Left lung (tissue), 10 donors: ENCODE results near the gene AKR1C1. TPM values are rescaled to one million over a fixed set of nuclear protein-coding genes. Genes with fewer than 3 reads are reported as not detected.

ENCODE experiments used
- ATAC-seq: fragments of 200-7000 bp; cut with Tn5 transposase; one replicate; pipeline ENCODE4 v1.9.1; 2020; ENCODE audit warnings: moderate library complexity
- DNase-seq, 4 donors: peaks; one replicate each; pipeline ENCODE4 v3.0.0-alpha.2; 2013 to 2020
- H3K27ac ChIP-seq, 2 donors: fragments of 200-600 bp; sonication (generic) in 1 of 2; one replicate each; pipeline versions ENCODE4 v1.5.0 to v1.8.0; 2020 to 2021
- H3K27me3 ChIP-seq, 2 donors: fragments of 200-600 bp; sonication (generic) in 1 of 2; one replicate each; pipeline versions ENCODE4 v1.5.0 to v1.8.0; 2020 to 2021
- H3K36me3 ChIP-seq, 2 donors: fragments of 200-600 bp; sonication (generic) in 1 of 2; one replicate each; pipeline versions ENCODE4 v1.5.0 to v1.8.0; 2020 to 2021
- H3K4me1 ChIP-seq, 2 donors: fragments of 200-600 bp; one replicate each; pipeline ENCODE4 v1.8.0; 2021
- H3K4me3 ChIP-seq, 2 donors: fragments of 200-600 bp; sonication (generic) in 1 of 2; one replicate each; pipeline versions ENCODE4 v1.5.0 to v1.8.0; 2020 to 2021; ENCODE audit warnings: mild to moderate bottlenecking in 1 of 2
- H3K9me3 ChIP-seq, 2 donors: fragments of 200-600 bp; sonication (generic) in 1 of 2; one replicate each; pipeline versions ENCODE4 v1.5.0 to v1.8.0; 2020 to 2021
- CTCF ChIP-seq, 2 donors: fragments of 200-600 bp; sonication (generic) in 1 of 2; IDR thresholded peaks; one replicate each; pipeline versions ENCODE4 v1.5.0 to v1.8.0; 2021; ENCODE audit warnings: antibody characterized with exemption in 2 of 2
- intact Hi-C, 2 donors: fragments of 100-400 bp; cut with DNase I; formaldehyde crosslinking; loops; one replicate each; pipeline versions ENCODE4 v1.11.2 to v1.14.2; 2022
- polyA plus RNA-seq, 6 donors: library from polyadenylated mRNA; unstranded; fragments of 120-200 nt; gene quantifications; one replicate each; pipeline ENCODE4 v1.2.1, GENCODE V29; 2013; ENCODE audit not compliant: insufficient read length in 6 of 6
- total RNA-seq, 2 donors: library from RNA; stranded (reverse); fragmentation: NEBNext Ultra II Directional; extraction: Animal tissue kit (Norgen Biotek cat#: 25700); gene quantifications; one replicate each; pipeline ENCODE4 v1.2.1, GENCODE V29; 2021
- donor health status: DM: no; HTN: yes; CAD: no.
- donor health status: DM: no; HTN: no; CAD: no.

The AKR1C1 gene
- total and polyA plus RNA-seq, 8 donors = 8.1 to 92.2 (median 10.1) TPM

- no peak for ATAC-seq
- Histone ChIP-seq H3K36me3 (no peaks in the 10 kb centered on the region), H3K9me3 (no peaks in the 10 kb centered on the region), H3K27me3 (no peaks in the 10 kb centered on the region), H3K4me1 (no peaks in the 10 kb centered on the region), H3K27ac (no peak overlapping the region), H3K4me3 (no peak overlapping the region)
- no peak for DNase-seq
- intact Hi-C loops = no loop called here
- no peak for TF ChIP-seq CTCF (IDR thresholded peaks at IDR 0.05)
Observed at GRCh38 chr10:4980793-4981192, 17.6 kb downstream of the AKR1C1 start.

GRCh38 chr10:4981722-4982471 is 18.7 kb downstream of the AKR1C1 start:
- ATAC-seq = peak; percentile 89
- DNase-seq = peak in 2 of 4 donors; percentile 17 to 48
- Histone ChIP-seq H3K36me3 (no peaks in the 10 kb centered on the region), H3K4me3 (no peak overlapping the region), H3K4me1 (no peaks in the 10 kb centered on the region), H3K27me3 (no peaks in the 10 kb centered on the region), H3K9me3 (no peaks in the 10 kb centered on the region), H3K27ac (peak overlapping the region; percentile 59 to 60)
- intact Hi-C loops = no loop called here
- TF ChIP-seq CTCF (IDR thresholded peaks at IDR 0.05) = peak; percentile 28 to 31

DNA sequence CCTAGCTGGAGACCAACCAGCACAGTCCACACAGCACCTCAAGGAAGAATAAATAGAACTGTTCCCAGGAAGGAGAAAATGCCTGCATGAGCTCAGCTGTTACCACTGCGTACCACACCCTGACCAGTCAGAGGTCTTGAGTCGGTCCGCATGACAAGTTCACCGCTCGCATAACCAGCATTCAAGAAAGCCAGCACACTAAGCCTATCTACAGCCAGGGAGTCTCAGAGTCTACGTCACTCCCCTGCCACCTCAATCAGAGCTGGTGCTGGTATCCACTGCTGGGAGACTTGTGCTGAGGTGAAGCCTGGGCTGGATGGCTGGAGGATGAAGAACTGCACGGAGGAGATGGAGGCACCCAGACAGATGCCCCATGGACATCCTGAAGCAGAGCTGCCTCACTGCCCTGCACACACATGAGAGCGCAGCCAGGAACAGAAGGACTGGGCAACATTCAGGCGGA is 19.6 kb downstream of the AKR1C1 start:
- H3K36me3 ChIP-seq = no peaks in the 10 kb centered on the region
- H3K4me1 ChIP-seq = no peaks in the 10 kb centered on the region
- no peak for TF ChIP-seq CTCF (IDR thresholded peaks at IDR 0.05)
- no peak overlapping the region for H3K4me3 ChIP-seq
- H3K27ac ChIP-seq = no peak overlapping the region
- H3K9me3 ChIP-seq = no peaks in the 10 kb centered on the region
- peak; percentile 70 for ATAC-seq
- intact Hi-C loops = no loop called here
- no peak for DNase-seq
- H3K27me3 ChIP-seq = no peaks in the 10 kb centered on the region

DNA sequence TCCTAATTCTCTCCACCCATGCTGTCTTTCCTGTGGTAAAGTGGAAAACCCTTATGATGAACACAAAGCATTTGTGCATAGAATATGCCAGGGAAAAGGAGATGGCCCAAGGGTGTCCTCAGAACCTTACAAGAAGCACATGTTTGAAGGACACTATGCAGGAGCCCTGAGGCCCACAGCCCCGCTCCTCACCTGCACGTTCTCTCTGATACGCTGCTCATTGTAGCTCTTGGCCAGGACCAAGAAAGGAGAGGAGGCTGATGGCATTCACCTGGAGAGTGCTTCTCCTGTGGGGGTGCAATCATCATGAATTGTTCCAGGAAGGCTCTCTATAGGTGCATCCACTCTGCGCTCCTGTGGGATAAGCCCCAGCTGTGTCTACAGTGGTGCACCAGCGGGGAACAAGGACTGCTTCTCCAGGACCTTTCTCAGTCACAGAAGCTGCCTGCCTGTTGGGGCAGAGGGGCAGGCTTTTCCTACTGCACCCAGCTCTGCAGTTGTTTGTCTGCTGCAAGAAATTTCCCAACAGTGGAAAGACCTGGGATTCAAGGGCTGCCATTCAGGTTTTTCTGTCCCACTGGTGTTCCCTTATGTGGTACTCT is 20.5 kb downstream of the AKR1C1 start:
- no peaks in the 10 kb centered on the region for H3K27me3 ChIP-seq
- no peak overlapping the region for H3K27ac ChIP-seq
- H3K9me3 ChIP-seq = no peaks in the 10 kb centered on the region
- intact Hi-C loops = no loop called here
- no peak overlapping the region for H3K4me3 ChIP-seq
- H3K36me3 ChIP-seq = no peaks in the 10 kb centered on the region
- DNase-seq (no peak), ATAC-seq (no peak)
- no peak for TF ChIP-seq CTCF (IDR thresholded peaks at IDR 0.05)
- H3K4me1 ChIP-seq = no peaks in the 10 kb centered on the region

GRCh38 chr10:4984223-4984622 is 21.0 kb downstream of the AKR1C1 start:
- Histone ChIP-seq H3K36me3 (no peaks in the 10 kb centered on the region), H3K9me3 (no peaks in the 10 kb centered on the region), H3K27me3 (no peaks in the 10 kb centered on the region), H3K27ac (no peak overlapping the region), H3K4me3 (no peak overlapping the region), H3K4me1 (no peaks in the 10 kb centered on the region)
- ATAC-seq (no peak), DNase-seq (no peak)
- intact Hi-C loops = no loop called here
- TF ChIP-seq CTCF (IDR thresholded peaks at IDR 0.05) = no peak
